Hematopoietic multipotent progenitor cell treated with erythropoietin and hydrocortisone succinate and interleukin-3 and kit ligand, for 4 days (in vitro differentiated cells): ENCODE measurements around the gene GAL3ST3.
A peak's percentile ranks its signal among the peaks of the same experiment; 100 is the strongest.
"Not testable (repeated sequence)": the region's sequence is repeated elsewhere in the genome, so short reads cannot be mapped to it uniquely, and the experiment has no call there.

Experiments used
- DNase-seq: peaks from one replicate; pipeline ENCODE4 v3.0.0-alpha.2; 2015

GAL3ST3 gene

GRCh38 chr11:66048547-66049323, at the start of gene GAL3ST3:
GAL3ST3 (minus strand) TSS chr11:66049161; CDS start chr11:66045415, 3,746 bp downstream.
- peak; percentile 25 for DNase-seq

- not testable (repeated sequence) for DNase-seq
Observed at GRCh38 chr11:66092125-66092524, 43.2 kb upstream of the GAL3ST3 start.

- no peak for DNase-seq
Observed at GRCh38 chr11:66090288-66090687, 41.3 kb upstream of the GAL3ST3 start.

- no peak for DNase-seq
Observed at GRCh38 chr11:66089067-66089466, 40.1 kb upstream of the GAL3ST3 start.

- DNase-seq = no peak
Observed at GRCh38 chr11:66087148-66087908, 38.4 kb upstream of the GAL3ST3 start.

GRCh38 chr11:66084821-66085475, 36.0 kb upstream of the GAL3ST3 start:
- DNase-seq = no peak

GRCh38 chr11:66083767-66084166, 34.8 kb upstream of the GAL3ST3 start:
- no peak for DNase-seq

- DNase-seq = peak; percentile 66
Observed at GRCh38 chr11:66082946-66083698, 34.2 kb upstream of the GAL3ST3 start.

- DNase-seq = peak; percentile 92
Observed at GRCh38 chr11:66081505-66081904, 32.5 kb upstream of the GAL3ST3 start.

- DNase-seq = peak; percentile 85
Observed at GRCh38 chr11:66080055-66080817, 31.3 kb upstream of the GAL3ST3 start.

GRCh38 chr11:66078949-66079348, 30.0 kb upstream of the GAL3ST3 start:
- peak; percentile 18 for DNase-seq

- DNase-seq = no peak
Observed at GRCh38 chr11:66077927-66078326, 29.0 kb upstream of the GAL3ST3 start.

GRCh38 chr11:66076561-66076960, 27.6 kb upstream of the GAL3ST3 start:
- no peak for DNase-seq

GRCh38 chr11:66075273-66075672, 26.3 kb upstream of the GAL3ST3 start:
- no peak for DNase-seq

GRCh38 chr11:66073669-66074068, 24.7 kb upstream of the GAL3ST3 start:
- no peak for DNase-seq

- no peak for DNase-seq
Observed at GRCh38 chr11:66072518-66072917, 23.6 kb upstream of the GAL3ST3 start.

- no peak for DNase-seq
Observed at GRCh38 chr11:66072081-66072480, 23.1 kb upstream of the GAL3ST3 start.

- no peak for DNase-seq
Observed at GRCh38 chr11:66071381-66071801, 22.4 kb upstream of the GAL3ST3 start.

GRCh38 chr11:66070604-66071380, 21.8 kb upstream of the GAL3ST3 start:
- DNase-seq = peak; percentile 42

GRCh38 chr11:66069715-66070603, 21.0 kb upstream of the GAL3ST3 start, which contains the start of gene PACS1:
PACS1 (plus strand) TSS chr11:66070272; CDS start chr11:66070487, 215 bp downstream.
- peak; percentile 89 for DNase-seq
